Measurements from ENCODE around the gene ABCG4. TPM values are rescaled to one million over a fixed set of nuclear protein-coding genes. Genes with fewer than 3 reads are reported as not detected.

Gene ABCG4
- total RNA-seq, 1 experiment from 2014 or later: 0.39 TPM

DNA sequence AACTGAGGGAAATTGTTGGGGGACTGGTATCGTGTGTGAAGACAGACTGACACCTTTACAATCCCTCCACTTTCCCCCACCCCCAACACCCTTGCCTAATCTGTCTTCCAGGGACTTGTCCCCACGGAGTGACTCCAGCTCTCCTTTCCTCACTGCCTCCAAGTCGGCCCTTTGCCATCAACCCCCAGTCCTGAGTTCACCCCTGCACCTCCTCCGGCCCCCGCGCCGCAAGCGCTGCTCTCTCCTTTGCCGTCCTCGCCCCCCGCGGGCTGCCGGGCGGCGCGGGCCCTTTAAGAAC, 183 bp upstream of the ABCG4 start:
- DNase-seq (ENCODE audit: low read depth, low spot score) (no peak), ATAC-seq (no peak)
- H3K27ac ChIP-seq (ENCODE audit: low read length): peak overlapping the region; percentile 44; the same call in 1 of the 2 replicates
- H3K4me3 ChIP-seq (ENCODE audit: low read depth in 2 of 2, low read length in 2 of 2): peak overlapping the region; percentile 63 to 64
- no peaks in the 10 kb centered on the region for H3K36me3 ChIP-seq (ENCODE audit: control insufficient read depth, insufficient read depth, low read length)
- no peaks in the 10 kb centered on the region for H3K27me3 ChIP-seq (ENCODE audit: control insufficient read depth, insufficient read depth, low read length)
- in situ Hi-C loops (cut with HindIII; ENCODE audit: low pct_unique_long_range_greater_than_20kb, low sequenced_read_pairs) (no loop called here), intact Hi-C loops (cut with micrococcal nuclease; ENCODE audit: unreplicated experiment) (loop anchor here (5.0 kb wide), 1 partner anchor 174 kb away; no protein-coding TSS in a partner anchor)
- no peaks in the 10 kb centered on the region for H3K9me3 ChIP-seq (ENCODE audit: control insufficient read depth, insufficient read depth, low read depth, low read length)
- ChIA-PET POLR2A (interaction anchor here (0.6 kb wide), 1 partner anchor 23 kb away, joined by 6 read pairs; no protein-coding TSS in a partner anchor), CTCF (interaction anchor here (0.6 to 1.0 kb wide), 2 partner anchors 39 to 46 kb away, joined by 3 read pairs; no protein-coding TSS in a partner anchor)
- TF ChIP-seq, protein P1, sequence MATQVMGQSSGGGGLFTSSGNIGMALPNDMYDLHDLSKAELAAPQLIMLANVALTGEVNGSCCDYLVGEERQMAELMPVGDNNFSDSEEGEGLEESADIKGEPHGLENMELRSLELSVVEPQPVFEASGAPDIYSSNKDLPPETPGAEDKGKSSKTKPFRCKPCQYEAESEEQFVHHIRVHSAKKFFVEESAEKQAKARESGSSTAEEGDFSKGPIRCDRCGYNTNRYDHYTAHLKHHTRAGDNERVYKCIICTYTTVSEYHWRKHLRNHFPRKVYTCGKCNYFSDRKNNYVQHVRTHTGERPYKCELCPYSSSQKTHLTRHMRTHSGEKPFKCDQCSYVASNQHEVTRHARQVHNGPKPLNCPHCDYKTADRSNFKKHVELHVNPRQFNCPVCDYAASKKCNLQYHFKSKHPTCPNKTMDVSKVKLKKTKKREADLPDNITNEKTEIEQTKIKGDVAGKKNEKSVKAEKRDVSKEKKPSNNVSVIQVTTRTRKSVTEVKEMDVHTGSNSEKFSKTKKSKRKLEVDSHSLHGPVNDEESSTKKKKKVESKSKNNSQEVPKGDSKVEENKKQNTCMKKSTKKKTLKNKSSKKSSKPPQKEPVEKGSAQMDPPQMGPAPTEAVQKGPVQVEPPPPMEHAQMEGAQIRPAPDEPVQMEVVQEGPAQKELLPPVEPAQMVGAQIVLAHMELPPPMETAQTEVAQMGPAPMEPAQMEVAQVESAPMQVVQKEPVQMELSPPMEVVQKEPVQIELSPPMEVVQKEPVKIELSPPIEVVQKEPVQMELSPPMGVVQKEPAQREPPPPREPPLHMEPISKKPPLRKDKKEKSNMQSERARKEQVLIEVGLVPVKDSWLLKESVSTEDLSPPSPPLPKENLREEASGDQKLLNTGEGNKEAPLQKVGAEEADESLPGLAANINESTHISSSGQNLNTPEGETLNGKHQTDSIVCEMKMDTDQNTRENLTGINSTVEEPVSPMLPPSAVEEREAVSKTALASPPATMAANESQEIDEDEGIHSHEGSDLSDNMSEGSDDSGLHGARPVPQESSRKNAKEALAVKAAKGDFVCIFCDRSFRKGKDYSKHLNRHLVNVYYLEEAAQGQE (IDR thresholded peaks at IDR 0.05; ENCODE audit: insufficient read depth in 1 of 2, low read depth in 2 of 2, low read length in 1 of 2): no peak
- TF ChIP-seq SIN3A (IDR thresholded peaks at IDR 0.05; ENCODE audit: borderline replicate concordance, insufficient read depth, low read depth, low read length) (no peak), POLR2AphosphoS5 (IDR thresholded peaks at IDR 0.05; ENCODE audit: low read depth, low read length) (no peak), TCF7L2 (IDR thresholded peaks at IDR 0.05; ENCODE audit: low read depth, low read length) (no peak)
- TF ChIP-seq, protein P2, sequence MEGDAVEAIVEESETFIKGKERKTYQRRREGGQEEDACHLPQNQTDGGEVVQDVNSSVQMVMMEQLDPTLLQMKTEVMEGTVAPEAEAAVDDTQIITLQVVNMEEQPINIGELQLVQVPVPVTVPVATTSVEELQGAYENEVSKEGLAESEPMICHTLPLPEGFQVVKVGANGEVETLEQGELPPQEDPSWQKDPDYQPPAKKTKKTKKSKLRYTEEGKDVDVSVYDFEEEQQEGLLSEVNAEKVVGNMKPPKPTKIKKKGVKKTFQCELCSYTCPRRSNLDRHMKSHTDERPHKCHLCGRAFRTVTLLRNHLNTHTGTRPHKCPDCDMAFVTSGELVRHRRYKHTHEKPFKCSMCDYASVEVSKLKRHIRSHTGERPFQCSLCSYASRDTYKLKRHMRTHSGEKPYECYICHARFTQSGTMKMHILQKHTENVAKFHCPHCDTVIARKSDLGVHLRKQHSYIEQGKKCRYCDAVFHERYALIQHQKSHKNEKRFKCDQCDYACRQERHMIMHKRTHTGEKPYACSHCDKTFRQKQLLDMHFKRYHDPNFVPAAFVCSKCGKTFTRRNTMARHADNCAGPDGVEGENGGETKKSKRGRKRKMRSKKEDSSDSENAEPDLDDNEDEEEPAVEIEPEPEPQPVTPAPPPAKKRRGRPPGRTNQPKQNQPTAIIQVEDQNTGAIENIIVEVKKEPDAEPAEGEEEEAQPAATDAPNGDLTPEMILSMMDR (IDR thresholded peaks at IDR 0.05): no peak
- H3K4me1 ChIP-seq (ENCODE audit: control insufficient read depth, insufficient read depth, low read length): peaks cover 5% of the 10 kb centered on the region; the same call in 1 of the 2 replicates
- no TSS peak for BruUV-seq (replicated peaks)

DNA sequence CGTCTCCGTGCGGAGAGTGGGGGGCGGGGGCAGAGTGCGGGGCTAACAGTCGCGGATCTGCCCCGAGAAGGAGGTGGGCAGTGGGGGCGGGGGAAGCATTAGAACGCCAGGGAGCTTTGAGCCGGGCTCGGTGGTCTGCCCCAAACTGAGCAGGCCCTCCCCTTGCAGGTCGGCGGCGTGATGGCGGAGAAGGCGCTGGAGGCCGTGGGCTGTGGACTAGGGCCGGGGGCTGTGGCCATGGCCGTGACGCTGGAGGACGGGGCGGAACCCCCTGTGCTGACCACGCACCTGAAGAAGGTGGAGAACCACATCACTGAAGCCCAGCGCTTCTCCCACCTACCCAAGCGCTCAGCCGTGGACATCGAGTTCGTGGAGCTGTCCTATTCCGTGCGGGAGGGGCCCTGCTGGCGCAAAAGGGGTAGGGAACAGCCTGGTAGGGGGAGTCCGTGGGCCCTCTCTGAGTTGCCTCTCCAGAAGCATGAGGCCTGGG, 979 bp downstream of the ABCG4 start:
- no peak for TF ChIP-seq POLR2AphosphoS5 (IDR thresholded peaks at IDR 0.05; ENCODE audit: low read depth, low read length)
- TF ChIP-seq, protein P2 (IDR thresholded peaks at IDR 0.05): no peak
- TF ChIP-seq, protein P1 (IDR thresholded peaks at IDR 0.05; ENCODE audit: insufficient read depth in 1 of 2, low read depth in 2 of 2, low read length in 1 of 2): no peak
- TF ChIP-seq TCF7L2 (IDR thresholded peaks at IDR 0.05; ENCODE audit: low read depth, low read length): no peak
- no peak for TF ChIP-seq SIN3A (IDR thresholded peaks at IDR 0.05; ENCODE audit: borderline replicate concordance, insufficient read depth, low read depth, low read length)

More for the DNA sequence above, 979 bp downstream of the ABCG4 start:
- POLR2A ChIA-PET: no interaction called here
- no peaks in the 10 kb centered on the region for H3K36me3 ChIP-seq (ENCODE audit: control insufficient read depth, insufficient read depth, low read length)
- no peaks in the 10 kb centered on the region for H3K9me3 ChIP-seq (ENCODE audit: control insufficient read depth, insufficient read depth, low read depth, low read length)
- no peaks in the 10 kb centered on the region for H3K27me3 ChIP-seq (ENCODE audit: control insufficient read depth, insufficient read depth, low read length)
- DNase-seq (ENCODE audit: low read depth, low spot score) (no peak), ATAC-seq (no peak)
- H3K4me1 ChIP-seq (ENCODE audit: control insufficient read depth, insufficient read depth, low read length): peaks cover 5% of the 10 kb centered on the region; the same call in 1 of the 2 replicates
- peak overlapping the region; percentile 63 to 64; a peak in 2 of 4 replicates for H3K4me3 ChIP-seq (ENCODE audit: low read depth in 2 of 2, low read length in 2 of 2)
- in situ Hi-C loops (cut with HindIII; ENCODE audit: low pct_unique_long_range_greater_than_20kb, low sequenced_read_pairs): no loop called here
- intact Hi-C loops (cut with micrococcal nuclease; ENCODE audit: unreplicated experiment): loop anchor here (5.0 kb wide), 1 partner anchor 172 kb away; no protein-coding TSS in a partner anchor
- no TSS peak for BruUV-seq (replicated peaks)
- CTCF ChIA-PET: interaction anchor here (1.0 kb wide), 1 partner anchor 40 kb away, joined by 3 read pairs; no protein-coding TSS in a partner anchor
- H3K27ac ChIP-seq (ENCODE audit: low read length): no peak overlapping the region

All from Panc1 (cell line).